Medulla oblongata (tissue), 1 donor: ENCODE measurements around the gene TMEM161A.

Experiments used
- DNase-seq: peaks from one replicate; pipeline ENCODE4 v3.0.0-alpha.2; 2015; ENCODE audit errors: extremely low spot score

Gene TMEM161A

GRCh38 chr19:19098084-19098702, 40.1 kb downstream of the TMEM161A start:
- no peak for DNase-seq

- no peak for DNase-seq
Measured at GRCh38 chr19:19096641-19097627, 41.3 kb downstream of the TMEM161A start.

- no peak for DNase-seq
Measured at GRCh38 chr19:19095691-19096090, 42.6 kb downstream of the TMEM161A start.

- DNase-seq = no peak
Measured at GRCh38 chr19:19094513-19094912, 43.8 kb downstream of the TMEM161A start.

DNA sequence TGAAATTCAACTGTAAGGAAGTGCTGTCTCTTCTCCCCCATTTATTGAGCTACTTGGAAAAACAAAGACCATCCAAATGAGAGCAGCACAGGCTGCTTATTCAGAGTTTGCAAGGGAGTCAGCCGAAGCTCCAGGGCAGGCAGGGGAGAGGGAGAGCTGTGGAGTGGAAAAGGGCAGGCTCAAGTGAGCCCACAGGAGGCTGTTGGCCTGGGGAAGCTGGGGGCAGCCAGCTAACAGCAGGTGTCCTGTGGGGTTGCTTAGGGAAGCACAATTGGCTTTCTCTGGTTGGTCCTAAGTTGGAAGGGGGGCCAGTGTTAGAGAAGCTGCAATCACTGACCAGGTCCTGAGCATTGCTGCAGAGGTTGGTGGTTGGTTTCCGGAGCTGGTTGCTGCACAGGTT, 50.6 kb downstream of the TMEM161A start:
- no peak for DNase-seq

DNA sequence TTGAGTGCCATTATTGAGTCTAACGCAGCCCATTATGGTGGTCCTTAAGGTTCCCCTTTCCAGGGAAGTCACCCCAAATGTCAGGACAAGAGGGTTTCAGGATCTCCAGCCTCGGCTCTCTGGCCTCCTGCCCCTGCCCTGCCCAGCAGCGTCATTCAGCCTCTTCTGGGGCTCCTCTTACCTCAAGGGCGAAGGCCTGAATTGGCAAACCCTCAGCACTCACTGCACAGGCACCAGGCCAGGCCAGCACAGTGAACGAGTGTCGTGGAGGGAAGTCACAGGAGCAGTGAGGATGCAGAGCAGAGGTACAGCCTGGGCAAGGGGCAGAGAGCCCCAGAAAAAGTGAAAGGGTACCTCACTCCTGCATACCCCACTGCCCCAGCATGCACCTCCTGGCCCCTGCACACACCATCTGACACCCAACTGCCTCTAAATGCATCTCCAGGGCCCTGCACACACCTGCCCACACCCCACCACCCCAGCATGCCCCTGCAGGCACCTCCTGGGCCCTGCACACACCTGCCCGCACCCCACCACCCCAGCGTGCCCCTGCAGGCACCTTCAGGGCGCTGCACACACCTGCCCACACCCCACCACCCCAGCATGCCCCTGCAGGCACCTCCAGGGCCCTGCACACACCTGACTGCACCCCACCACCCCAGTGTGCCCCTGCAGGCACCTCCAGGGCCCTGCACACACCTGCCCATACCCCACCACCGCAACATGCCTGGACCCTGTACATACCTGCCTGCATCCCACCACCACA, 54.7 kb downstream of the TMEM161A start:
- no peak for DNase-seq

- no peak for DNase-seq
Measured at GRCh38 chr19:19081642-19082151, 56.6 kb downstream of the TMEM161A start.

DNA sequence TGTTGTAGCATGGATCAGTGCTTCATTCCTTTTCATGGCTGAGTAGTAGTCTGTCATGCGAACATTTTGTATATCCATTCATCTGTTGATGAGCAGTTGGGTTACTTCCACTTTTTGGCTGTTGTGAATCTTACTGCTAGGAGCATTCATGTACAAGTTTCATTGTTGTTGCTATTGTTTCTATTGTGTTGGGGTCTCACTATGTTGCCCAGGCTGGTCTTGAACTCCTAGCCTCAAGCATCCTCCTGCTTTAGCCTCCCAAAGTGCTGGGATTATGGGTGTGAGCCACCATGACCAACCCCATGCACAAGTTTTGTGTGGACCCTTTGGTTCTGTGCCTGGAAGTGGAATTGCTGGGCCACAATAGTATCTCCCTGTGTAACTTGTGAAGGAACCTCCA, 58.7 kb downstream of the TMEM161A start:
- DNase-seq = no peak

DNA sequence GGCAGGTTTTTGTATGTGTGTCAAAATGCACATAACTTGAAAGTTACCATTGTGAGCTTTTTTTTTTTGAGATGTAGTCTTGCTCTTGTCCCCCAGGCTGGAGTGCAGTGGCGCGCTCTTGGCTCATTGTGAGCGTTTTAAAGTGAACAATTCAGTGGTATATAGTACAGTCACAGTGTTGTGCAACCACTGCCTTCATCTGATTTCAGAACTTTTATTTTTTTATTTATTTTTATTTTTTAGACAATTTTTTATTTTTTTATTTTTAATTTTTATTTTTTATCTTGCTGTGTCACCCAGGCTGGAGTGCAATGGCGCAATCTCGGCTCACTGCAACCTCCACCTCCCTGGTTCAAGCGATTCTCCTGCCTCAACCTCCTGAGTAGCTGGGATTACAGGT, 59.5 kb downstream of the TMEM161A start:
- DNase-seq = no peak

DNA sequence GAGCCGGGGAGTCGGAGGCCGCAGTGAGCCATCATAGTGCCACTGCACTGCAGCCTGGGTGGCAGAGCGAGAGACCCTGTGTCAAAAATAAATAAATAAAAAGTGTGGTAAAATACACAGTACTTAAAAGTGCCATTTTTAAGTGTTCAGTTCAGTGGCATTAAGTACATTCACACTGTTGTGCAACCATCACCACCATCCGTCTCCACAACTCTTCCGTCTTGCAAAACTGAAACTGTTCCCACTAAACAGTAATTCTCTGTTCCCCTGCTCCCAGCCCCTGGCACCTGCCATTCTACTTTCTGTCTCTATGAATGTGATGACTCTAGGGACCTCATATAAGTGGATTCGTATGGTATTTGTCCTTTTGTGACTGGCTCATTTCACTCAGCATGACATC, 61.2 kb downstream of the TMEM161A start:
- DNase-seq = no peak

DNA sequence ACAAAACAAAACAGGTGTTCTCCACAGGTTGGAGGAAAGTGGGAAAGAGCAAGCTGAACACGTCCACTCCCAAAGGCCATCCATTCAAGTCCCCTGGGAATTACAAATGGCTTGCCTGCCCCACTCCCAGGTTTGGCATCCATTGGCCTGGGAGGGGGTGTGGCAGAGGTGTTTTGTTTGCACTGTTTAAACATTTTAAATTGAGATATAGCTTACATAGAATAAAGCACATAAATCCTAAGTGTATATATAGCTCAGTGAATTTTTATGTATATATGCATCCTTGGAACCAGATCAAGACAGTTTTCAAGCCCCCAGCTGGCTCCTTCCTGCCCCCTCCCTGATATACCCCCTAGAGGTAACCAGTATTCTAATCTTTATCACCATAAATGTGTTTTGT, 61.8 kb downstream of the TMEM161A start:
- no peak for DNase-seq

GRCh38 chr19:19075126-19075525, 63.2 kb downstream of the TMEM161A start:
- no peak for DNase-seq

DNA sequence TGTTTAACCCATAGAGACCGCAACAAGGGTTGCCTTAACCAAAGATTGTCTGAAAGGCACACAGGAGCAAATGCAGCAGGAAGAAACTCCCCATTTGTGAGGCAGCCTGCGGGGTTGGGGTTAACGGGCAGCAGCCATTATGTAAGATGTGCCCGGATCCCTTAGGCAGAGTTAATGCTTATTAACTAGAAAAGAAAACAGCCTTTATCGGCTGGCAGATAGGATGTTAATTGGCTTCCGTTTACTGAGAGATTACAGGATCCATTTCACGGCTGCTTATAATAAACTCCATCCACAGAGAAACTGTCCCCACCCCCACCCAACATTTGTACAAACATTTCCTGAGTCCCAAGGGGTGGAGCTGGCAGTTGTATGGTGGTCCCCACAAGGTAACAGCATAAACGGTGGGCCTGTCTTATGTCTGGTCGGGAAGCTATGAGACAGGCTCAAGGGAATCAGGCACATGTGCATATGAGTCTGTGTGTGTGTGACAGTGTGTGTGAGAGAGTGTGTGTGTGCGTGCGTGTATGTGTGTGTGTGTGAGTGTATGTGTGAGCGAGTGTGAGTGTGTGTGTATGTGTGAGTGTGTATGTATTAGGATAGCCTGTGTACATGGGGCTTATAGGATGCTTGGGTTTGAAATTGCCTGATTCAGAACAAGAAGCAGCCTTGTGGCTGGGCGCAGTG, 63.9 kb downstream of the TMEM161A start:
- no peak for DNase-seq

- DNase-seq = no peak
Measured at GRCh38 chr19:19071897-19072296, 66.4 kb downstream of the TMEM161A start.
